Measurements from ENCODE around the gene MEOX2.

GRCh38 chr7:15607529-15608210, 78.8 kb downstream of the MEOX2 start:
- TF ChIP-seq EP300 (IDR thresholded peaks at IDR 0.05; ENCODE audit: borderline replicate concordance in 1 of 2, low read depth in 2 of 2, low read length in 2 of 2) (no peak), CTCF (IDR thresholded peaks at IDR 0.05; ENCODE audit: control extremely low read depth in 1 of 3, insufficient read depth in 1 of 3, low read depth in 1 of 3, low read length in 3 of 3) (no peak), RXRA (IDR thresholded peaks at IDR 0.05; ENCODE audit: insufficient read depth, low read depth, low read length) (no peak), GABPA (IDR thresholded peaks at IDR 0.05; ENCODE audit: borderline replicate concordance, insufficient read depth, low read length) (no peak), MAFK (IDR thresholded peaks at IDR 0.05; ENCODE audit: low read depth, low read length) (no peak), POU5F1 (IDR thresholded peaks at IDR 0.05; ENCODE audit: low read depth, low read length) (no peak), CEBPB (IDR thresholded peaks at IDR 0.05; ENCODE audit: low read depth, low read length) (no peak), POLR2A (IDR thresholded peaks at IDR 0.05; ENCODE audit: control extremely low read depth in 1 of 2, low read depth in 2 of 2, low read length in 2 of 2) (no peak)

Measured in H1 (cell line).